Measurements from ENCODE around the gene HYAL1.

DNA sequence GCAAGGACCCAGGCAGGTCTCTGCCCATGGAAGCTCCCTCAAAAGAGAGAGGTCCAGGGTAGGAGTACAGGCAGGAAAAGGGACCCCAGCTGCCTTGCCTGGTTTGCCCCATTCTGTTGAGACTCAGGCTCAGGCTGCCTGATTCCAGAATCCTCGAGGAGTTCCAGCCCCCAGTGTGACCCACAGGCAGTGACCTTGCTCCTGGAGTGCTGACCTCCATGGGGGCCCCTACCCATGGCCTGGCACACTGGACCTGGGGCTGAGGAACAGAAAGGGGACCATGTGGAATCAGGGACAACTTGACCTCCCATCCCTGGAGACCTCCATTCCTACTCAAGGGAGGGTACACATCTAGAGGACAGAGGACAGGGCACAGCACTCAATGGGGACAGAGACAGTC, 37.8 kb downstream of the HYAL1 start:
- no peak for TF ChIP-seq TAF1 (IDR thresholded peaks at IDR 0.05; ENCODE audit: low read depth, low read length)
- TF ChIP-seq POLR2A (IDR thresholded peaks at IDR 0.05; ENCODE audit: low read depth, low read length): no peak
- TF ChIP-seq PAX5 (IDR thresholded peaks at IDR 0.05; ENCODE audit: insufficient read depth, low read length, severe bottlenecking): no peak
